SK-N-SH (cell line): Measurements from ENCODE around the gene PHACTR3.

Source experiments
- EP300 ChIP-seq, 2 experiments: IDR thresholded peaks; 2 replicates each; pipeline versions ENCODE4 v1.4.0 to v1.6.1; 2012; ENCODE audit warnings: borderline replicate concordance in 1 of 2, low read depth in 1 of 2, low read length in 1 of 2
- GABPA ChIP-seq: IDR thresholded peaks from 2 replicates; pipeline ENCODE4 v1.4.0; 2012; ENCODE audit warnings: low read depth, mild to moderate bottlenecking
- RAD21 ChIP-seq: IDR thresholded peaks from 2 replicates; pipeline ENCODE4 v1.6.1; 2012; ENCODE audit warnings: mild to moderate bottlenecking, low read length
- RCOR1 ChIP-seq: fragments of 150-350 bp; IDR thresholded peaks from 2 replicates; pipeline ENCODE4 v1.6.1; 2017; ENCODE audit warnings: antibody characterized with exemption, low read length
- RFX5 ChIP-seq: IDR thresholded peaks from 2 replicates; pipeline ENCODE4 v1.6.1; 2012; ENCODE audit warnings: mild to moderate bottlenecking, improper control_type of control experiment, low read length
- SIN3A ChIP-seq: IDR thresholded peaks from 2 replicates; pipeline ENCODE4 v1.6.1; 2012; ENCODE audit warnings: low read depth, mild to moderate bottlenecking, low read length, moderate library complexity, borderline replicate concordance
- TF ChIP-seq, protein P1 (sequence below): fragments of 200-600 bp; sonication (generic); IDR thresholded peaks from 2 replicates; pipeline ENCODE4 v1.6.1; 2017; ENCODE audit warnings: antibody characterized with exemption, mild to moderate bottlenecking, moderate library complexity
- TF ChIP-seq, protein P2 (sequence below): IDR thresholded peaks from 2 replicates; pipeline ENCODE4 v1.6.1; 2012; ENCODE audit warnings: mild to moderate bottlenecking, low read depth, low read length, moderate library complexity
- TF ChIP-seq, protein P3 (sequence below): fragments of 150-350 bp; IDR thresholded peaks from 2 replicates; pipeline ENCODE4 v1.6.1; 2017; ENCODE audit warnings: antibody characterized with exemption, low read length, low read depth, borderline replicate concordance
- TF ChIP-seq, protein P4 (sequence below): IDR thresholded peaks from 2 replicates; pipeline ENCODE4 v1.4.0; 2012; ENCODE audit warnings: low read depth, borderline replicate concordance

- TF ChIP-seq, protein P1, sequence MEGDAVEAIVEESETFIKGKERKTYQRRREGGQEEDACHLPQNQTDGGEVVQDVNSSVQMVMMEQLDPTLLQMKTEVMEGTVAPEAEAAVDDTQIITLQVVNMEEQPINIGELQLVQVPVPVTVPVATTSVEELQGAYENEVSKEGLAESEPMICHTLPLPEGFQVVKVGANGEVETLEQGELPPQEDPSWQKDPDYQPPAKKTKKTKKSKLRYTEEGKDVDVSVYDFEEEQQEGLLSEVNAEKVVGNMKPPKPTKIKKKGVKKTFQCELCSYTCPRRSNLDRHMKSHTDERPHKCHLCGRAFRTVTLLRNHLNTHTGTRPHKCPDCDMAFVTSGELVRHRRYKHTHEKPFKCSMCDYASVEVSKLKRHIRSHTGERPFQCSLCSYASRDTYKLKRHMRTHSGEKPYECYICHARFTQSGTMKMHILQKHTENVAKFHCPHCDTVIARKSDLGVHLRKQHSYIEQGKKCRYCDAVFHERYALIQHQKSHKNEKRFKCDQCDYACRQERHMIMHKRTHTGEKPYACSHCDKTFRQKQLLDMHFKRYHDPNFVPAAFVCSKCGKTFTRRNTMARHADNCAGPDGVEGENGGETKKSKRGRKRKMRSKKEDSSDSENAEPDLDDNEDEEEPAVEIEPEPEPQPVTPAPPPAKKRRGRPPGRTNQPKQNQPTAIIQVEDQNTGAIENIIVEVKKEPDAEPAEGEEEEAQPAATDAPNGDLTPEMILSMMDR = no peak
- TF ChIP-seq, protein P2, sequence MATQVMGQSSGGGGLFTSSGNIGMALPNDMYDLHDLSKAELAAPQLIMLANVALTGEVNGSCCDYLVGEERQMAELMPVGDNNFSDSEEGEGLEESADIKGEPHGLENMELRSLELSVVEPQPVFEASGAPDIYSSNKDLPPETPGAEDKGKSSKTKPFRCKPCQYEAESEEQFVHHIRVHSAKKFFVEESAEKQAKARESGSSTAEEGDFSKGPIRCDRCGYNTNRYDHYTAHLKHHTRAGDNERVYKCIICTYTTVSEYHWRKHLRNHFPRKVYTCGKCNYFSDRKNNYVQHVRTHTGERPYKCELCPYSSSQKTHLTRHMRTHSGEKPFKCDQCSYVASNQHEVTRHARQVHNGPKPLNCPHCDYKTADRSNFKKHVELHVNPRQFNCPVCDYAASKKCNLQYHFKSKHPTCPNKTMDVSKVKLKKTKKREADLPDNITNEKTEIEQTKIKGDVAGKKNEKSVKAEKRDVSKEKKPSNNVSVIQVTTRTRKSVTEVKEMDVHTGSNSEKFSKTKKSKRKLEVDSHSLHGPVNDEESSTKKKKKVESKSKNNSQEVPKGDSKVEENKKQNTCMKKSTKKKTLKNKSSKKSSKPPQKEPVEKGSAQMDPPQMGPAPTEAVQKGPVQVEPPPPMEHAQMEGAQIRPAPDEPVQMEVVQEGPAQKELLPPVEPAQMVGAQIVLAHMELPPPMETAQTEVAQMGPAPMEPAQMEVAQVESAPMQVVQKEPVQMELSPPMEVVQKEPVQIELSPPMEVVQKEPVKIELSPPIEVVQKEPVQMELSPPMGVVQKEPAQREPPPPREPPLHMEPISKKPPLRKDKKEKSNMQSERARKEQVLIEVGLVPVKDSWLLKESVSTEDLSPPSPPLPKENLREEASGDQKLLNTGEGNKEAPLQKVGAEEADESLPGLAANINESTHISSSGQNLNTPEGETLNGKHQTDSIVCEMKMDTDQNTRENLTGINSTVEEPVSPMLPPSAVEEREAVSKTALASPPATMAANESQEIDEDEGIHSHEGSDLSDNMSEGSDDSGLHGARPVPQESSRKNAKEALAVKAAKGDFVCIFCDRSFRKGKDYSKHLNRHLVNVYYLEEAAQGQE = no peak
- TF ChIP-seq EP300 (IDR thresholded peaks at IDR 0.05; ENCODE audit: borderline replicate concordance in 1 of 2, low read depth in 1 of 2, low read length in 1 of 2) = no peak
- TF ChIP-seq SIN3A = no peak
- TF ChIP-seq, protein P3, sequence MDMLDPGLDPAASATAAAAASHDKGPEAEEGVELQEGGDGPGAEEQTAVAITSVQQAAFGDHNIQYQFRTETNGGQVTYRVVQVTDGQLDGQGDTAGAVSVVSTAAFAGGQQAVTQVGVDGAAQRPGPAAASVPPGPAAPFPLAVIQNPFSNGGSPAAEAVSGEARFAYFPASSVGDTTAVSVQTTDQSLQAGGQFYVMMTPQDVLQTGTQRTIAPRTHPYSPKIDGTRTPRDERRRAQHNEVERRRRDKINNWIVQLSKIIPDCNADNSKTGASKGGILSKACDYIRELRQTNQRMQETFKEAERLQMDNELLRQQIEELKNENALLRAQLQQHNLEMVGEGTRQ = no peak
- TF ChIP-seq RAD21 = no peak
- TF ChIP-seq, protein P4, sequence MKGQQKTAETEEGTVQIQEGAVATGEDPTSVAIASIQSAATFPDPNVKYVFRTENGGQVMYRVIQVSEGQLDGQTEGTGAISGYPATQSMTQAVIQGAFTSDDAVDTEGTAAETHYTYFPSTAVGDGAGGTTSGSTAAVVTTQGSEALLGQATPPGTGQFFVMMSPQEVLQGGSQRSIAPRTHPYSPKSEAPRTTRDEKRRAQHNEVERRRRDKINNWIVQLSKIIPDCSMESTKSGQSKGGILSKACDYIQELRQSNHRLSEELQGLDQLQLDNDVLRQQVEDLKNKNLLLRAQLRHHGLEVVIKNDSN = no peak
- TF ChIP-seq RCOR1 = no peak
- no peak for TF ChIP-seq RFX5
- TF ChIP-seq GABPA = no peak
Measured at GRCh38 chr20:59688999-59689398, 84.7 kb downstream of the PHACTR3 start.
